Central memory CD8-positive, alpha-beta T cell (primary cell): ENCODE data around the gene GNL3.
"Not testable (repeated sequence)": the region's sequence is repeated elsewhere in the genome, so short reads cannot be mapped to it uniquely, and the experiment has no call there.

Source experiments
- ATAC-seq: fragments of 150-1000 bp; cut with Tn5 transposase; replicated peaks from 2 replicates; pipeline ENCODE4 v1.10.0; 2022; ENCODE audit warnings: mild to moderate bottlenecking, moderate FRiP score, moderate number of reproducible peaks; ENCODE audit not compliant: poor library complexity, severe bottlenecking; ENCODE audit errors: extremely low read depth
- DNase-seq, 2 donors: peaks; one replicate each; pipeline ENCODE4 v3.0.0; 2021; ENCODE audit warnings: low spot score in 2 of 2
- H3K27ac Mint-ChIP-seq: one replicate; pipeline ENCODE4 v1.8.0; 2022; ENCODE audit warnings: low read depth, mild to moderate bottlenecking, moderate library complexity, mixed read lengths
- H3K27me3 Mint-ChIP-seq: one replicate; pipeline ENCODE4 v1.8.0; 2022; ENCODE audit warnings: mixed read lengths
- H3K36me3 Mint-ChIP-seq: one replicate; pipeline ENCODE4 v1.8.0; 2022; ENCODE audit warnings: mild to moderate bottlenecking, moderate library complexity, mixed read lengths; ENCODE audit not compliant: insufficient read depth
- H3K4me1 Mint-ChIP-seq: one replicate; pipeline ENCODE4 v1.8.0; 2022; ENCODE audit warnings: mixed read lengths
- H3K4me3 Mint-ChIP-seq: one replicate; pipeline ENCODE4 v1.8.0; 2022; ENCODE audit warnings: mild to moderate bottlenecking, moderate library complexity, mixed read lengths
- H3K9me3 Mint-ChIP-seq: one replicate; pipeline ENCODE4 v1.8.0; 2022; ENCODE audit warnings: mixed read lengths

The GNL3 gene

GRCh38 chr3:52685709-52686691 lies at the start of gene GNL3, which contains the start of gene PBRM1:
Gene GNL3 (plus strand): TSS chr3:52686032. CDS start chr3:52686093, 61 bp downstream.
Gene PBRM1 (minus strand): TSS chr3:52685913.
- peak within 1 kb of the TSS; percentile 93 for H3K27ac Mint-ChIP-seq
- H3K4me3 Mint-ChIP-seq, result peak within 1 kb of the TSS; percentile 89
- no peaks in the 10 kb centered on the region for H3K9me3 Mint-ChIP-seq
- peak; percentile 77 to 87 for DNase-seq
- peak; percentile 86 for ATAC-seq
- no peaks in the 10 kb centered on the region for H3K27me3 Mint-ChIP-seq
- H3K4me1 Mint-ChIP-seq, result peaks cover 32% of the 10 kb centered on the region
- H3K36me3 Mint-ChIP-seq, result peaks cover 46% of the 10 kb centered on the region

GRCh38 chr3:52636673-52637072 lies 49.2 kb upstream of the GNL3 start:
- ATAC-seq (no peak), DNase-seq (no peak)
- Mint-ChIP-seq H3K27ac (no peak overlapping the region), H3K36me3 (peaks cover 64% of the 10 kb centered on the region), H3K27me3 (no peaks in the 10 kb centered on the region), H3K4me3 (no peak overlapping the region), H3K4me1 (no peaks in the 10 kb centered on the region), H3K9me3 (no peaks in the 10 kb centered on the region)

DNA sequence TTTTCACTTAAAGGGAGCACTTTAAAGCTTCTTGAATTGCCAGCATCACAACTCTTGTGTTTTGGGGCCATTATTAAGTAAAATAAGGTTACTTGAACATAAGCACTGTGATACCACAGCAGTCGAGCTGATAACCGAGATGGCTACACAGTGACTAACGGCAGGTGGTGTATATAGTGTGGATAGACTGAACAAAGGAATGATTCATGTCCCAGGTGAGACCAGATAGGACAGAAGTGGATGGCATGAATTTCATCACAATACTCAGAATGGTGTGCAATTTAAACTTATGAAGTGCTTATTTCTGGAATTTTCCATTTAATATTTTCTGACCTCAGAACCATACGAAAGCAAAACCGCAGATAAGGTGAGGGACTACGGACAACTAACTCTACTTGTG lies 40.3 kb upstream of the GNL3 start:
- no peaks in the 10 kb centered on the region for H3K27me3 Mint-ChIP-seq
- peaks cover 6% of the 10 kb centered on the region for H3K4me1 Mint-ChIP-seq
- no peak overlapping the region for H3K4me3 Mint-ChIP-seq
- ATAC-seq (no peak), DNase-seq (no peak)
- H3K27ac Mint-ChIP-seq, result no peak overlapping the region
- no peaks in the 10 kb centered on the region for H3K9me3 Mint-ChIP-seq
- H3K36me3 Mint-ChIP-seq, result peaks cover 63% of the 10 kb centered on the region

DNA sequence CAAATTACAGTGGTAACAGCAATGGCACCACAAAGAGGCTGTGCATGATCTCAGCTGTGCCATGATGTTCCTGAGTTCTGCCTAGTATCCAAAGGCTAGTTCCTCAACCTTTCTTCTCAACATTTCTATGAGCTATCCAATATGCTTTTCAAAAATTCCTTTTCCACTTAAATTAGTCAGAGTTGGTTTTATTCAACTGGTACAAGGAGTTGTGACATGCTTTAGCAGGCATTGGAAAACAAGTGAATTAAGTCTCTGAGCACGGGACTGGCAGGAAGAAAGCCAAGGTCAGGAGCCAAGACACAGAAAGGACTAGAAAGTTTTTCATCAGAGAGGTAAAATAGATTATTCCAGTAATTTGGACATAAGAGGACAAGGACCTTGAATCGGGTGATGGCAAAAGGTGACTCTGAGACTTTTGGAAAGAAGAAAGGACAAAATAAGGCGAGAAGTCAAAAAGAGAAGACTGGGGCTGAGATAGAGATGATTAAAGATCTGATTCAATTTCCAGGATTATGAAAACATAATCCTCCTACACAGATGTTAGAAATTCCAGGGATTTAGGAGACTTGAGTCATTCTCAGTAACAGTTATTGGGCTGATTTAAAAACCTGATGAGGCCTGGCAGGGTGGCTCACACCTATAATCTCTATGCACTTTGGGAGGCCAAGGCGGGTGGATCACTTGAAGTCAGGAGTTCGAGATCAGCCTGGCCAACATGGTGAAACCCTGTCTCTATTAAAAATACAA lies 36.2 kb upstream of the GNL3 start:
- H3K9me3 Mint-ChIP-seq, result no peaks in the 10 kb centered on the region
- no peaks in the 10 kb centered on the region for H3K27me3 Mint-ChIP-seq
- no peak for ATAC-seq
- H3K27ac Mint-ChIP-seq, result peak overlapping the region; percentile 39
- DNase-seq, result no peak
- H3K36me3 Mint-ChIP-seq, result peaks cover 60% of the 10 kb centered on the region
- peaks cover 6% of the 10 kb centered on the region for H3K4me1 Mint-ChIP-seq
- no peak overlapping the region for H3K4me3 Mint-ChIP-seq

DNA sequence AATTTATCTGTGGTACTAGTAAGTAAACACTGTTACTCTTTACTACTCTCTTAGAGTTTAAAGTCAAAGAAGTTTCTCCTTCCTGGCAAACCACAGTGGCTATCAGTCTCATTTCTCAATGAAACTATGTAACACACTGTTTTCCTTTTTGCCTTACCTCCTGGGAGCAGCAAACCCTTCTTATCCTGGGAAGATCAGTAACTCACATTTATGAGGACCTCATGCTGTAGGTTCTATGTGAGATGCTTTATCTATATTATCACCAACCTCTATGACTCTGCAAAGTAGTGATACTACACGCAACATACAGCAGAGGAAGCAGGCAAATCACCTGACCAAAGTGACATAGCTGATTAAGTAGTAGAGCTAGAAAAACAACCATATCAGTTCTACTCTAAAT lies 35.4 kb upstream of the GNL3 start:
- peaks cover 54% of the 10 kb centered on the region for H3K36me3 Mint-ChIP-seq

DNA sequence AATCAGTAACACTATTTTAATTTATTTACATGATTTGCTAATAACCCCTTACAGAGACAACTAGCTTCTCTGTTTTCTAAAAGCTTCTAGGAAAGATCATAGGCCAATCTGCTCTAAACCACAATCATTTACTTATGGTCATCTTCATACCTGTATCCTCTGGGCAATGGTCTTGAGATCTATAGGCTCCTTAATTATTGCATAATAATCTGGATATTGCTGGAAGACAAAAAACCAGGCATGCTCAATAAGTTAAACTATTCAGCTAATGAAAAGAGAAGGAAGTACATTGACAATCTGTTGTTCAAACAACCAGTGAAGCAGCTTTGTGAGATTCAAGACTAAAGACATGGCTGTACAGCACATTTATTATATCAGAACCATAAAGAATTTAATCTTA lies 34.2 kb upstream of the GNL3 start:
- no peaks in the 10 kb centered on the region for H3K9me3 Mint-ChIP-seq
- no peak overlapping the region for H3K27ac Mint-ChIP-seq
- H3K4me1 Mint-ChIP-seq, result peaks cover 6% of the 10 kb centered on the region
- no peaks in the 10 kb centered on the region for H3K27me3 Mint-ChIP-seq
- ATAC-seq (no peak), DNase-seq (no peak)
- no peak overlapping the region for H3K4me3 Mint-ChIP-seq
- H3K36me3 Mint-ChIP-seq, result peaks cover 58% of the 10 kb centered on the region

More for the DNA sequence above, 35.4 kb upstream of the GNL3 start:
- no peaks in the 10 kb centered on the region for H3K9me3 Mint-ChIP-seq
- DNase-seq (no peak), ATAC-seq (no peak)
- H3K27me3 Mint-ChIP-seq, result no peaks in the 10 kb centered on the region
- no peak overlapping the region for H3K4me3 Mint-ChIP-seq
- peaks cover 6% of the 10 kb centered on the region for H3K4me1 Mint-ChIP-seq
- H3K27ac Mint-ChIP-seq, result peak overlapping the region; percentile 63

DNA sequence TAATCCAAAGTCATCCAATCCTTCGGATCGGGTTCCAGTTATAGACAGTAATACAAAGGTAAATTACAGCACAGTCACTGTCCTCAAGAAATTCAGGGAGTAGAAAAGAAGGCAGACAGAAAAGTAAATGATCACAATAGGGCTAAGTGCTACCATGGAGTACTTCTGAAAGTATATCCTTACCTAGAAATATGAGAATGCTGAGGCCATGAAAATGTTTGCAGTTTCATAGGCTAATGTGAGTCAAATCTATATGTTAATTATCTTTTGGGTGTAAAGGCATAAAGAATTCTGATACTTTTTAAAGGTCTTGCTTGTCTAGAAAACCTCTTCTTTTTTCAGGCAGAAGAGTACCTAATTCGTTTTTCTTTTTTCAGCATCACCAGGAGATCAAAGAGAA lies 29.9 kb upstream of the GNL3 start:
- no peaks in the 10 kb centered on the region for H3K4me1 Mint-ChIP-seq
- no peaks in the 10 kb centered on the region for H3K9me3 Mint-ChIP-seq
- DNase-seq (no peak), ATAC-seq (no peak)
- no peak overlapping the region for H3K4me3 Mint-ChIP-seq
- H3K36me3 Mint-ChIP-seq, result peaks cover 70% of the 10 kb centered on the region
- H3K27ac Mint-ChIP-seq, result no peak overlapping the region
- H3K27me3 Mint-ChIP-seq, result no peaks in the 10 kb centered on the region

DNA sequence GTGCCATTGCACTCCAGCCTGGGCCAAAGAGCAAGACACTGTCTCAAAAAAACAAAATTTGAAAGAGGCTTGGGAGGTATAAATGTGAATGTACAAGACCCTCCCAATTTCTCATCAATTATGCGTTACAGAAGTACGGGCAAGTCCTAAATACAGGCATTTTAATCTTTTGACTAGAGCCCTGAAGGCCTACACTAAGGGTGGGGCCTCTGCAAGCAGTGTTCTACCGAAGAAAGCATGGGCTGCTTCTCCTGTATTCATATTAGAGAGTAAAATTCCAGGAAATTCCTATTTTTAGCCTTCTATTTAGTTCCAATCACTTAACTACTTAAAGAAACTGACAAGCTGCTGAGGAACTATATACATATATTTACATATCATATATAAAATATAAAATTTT lies 25.8 kb upstream of the GNL3 start:
- H3K4me1 Mint-ChIP-seq, result no peaks in the 10 kb centered on the region
- H3K9me3 Mint-ChIP-seq, result no peaks in the 10 kb centered on the region
- ATAC-seq, result no peak
- no peaks in the 10 kb centered on the region for H3K27me3 Mint-ChIP-seq
- no peak overlapping the region for H3K4me3 Mint-ChIP-seq
- no peak for DNase-seq
- peaks cover 74% of the 10 kb centered on the region for H3K36me3 Mint-ChIP-seq
- H3K27ac Mint-ChIP-seq, result no peak overlapping the region

- H3K9me3 Mint-ChIP-seq, result no peaks in the 10 kb centered on the region
- H3K27ac Mint-ChIP-seq, result no peak overlapping the region
- ATAC-seq, result no peak
- H3K36me3 Mint-ChIP-seq, result peaks cover 78% of the 10 kb centered on the region
- H3K4me3 Mint-ChIP-seq, result no peak overlapping the region
- no peaks in the 10 kb centered on the region for H3K27me3 Mint-ChIP-seq
- no peaks in the 10 kb centered on the region for H3K4me1 Mint-ChIP-seq
- no peak for DNase-seq
Observed at GRCh38 chr3:52663098-52663497, 22.7 kb upstream of the GNL3 start.

GRCh38 chr3:52670621-52671521 lies 15.0 kb upstream of the GNL3 start:
- DNase-seq (no peak), ATAC-seq (peak; percentile 62)
- Mint-ChIP-seq H3K4me3 (peak overlapping the region; percentile 10), H3K9me3 (no peaks in the 10 kb centered on the region), H3K27me3 (no peaks in the 10 kb centered on the region), H3K4me1 (peaks cover 37% of the 10 kb centered on the region), H3K27ac (peak overlapping the region; percentile 79), H3K36me3 (peaks cover 42% of the 10 kb centered on the region)

GRCh38 chr3:52671676-52672075 lies 14.2 kb upstream of the GNL3 start:
- H3K4me3 Mint-ChIP-seq, result peak overlapping the region; percentile 10
- peak overlapping the region; percentile 79 for H3K27ac Mint-ChIP-seq

GRCh38 chr3:52676201-52676600 lies 9.6 kb upstream of the GNL3 start:
- not testable (repeated sequence) for ATAC-seq, H3K27me3 Mint-ChIP-seq, H3K9me3 Mint-ChIP-seq, H3K4me3 Mint-ChIP-seq, DNase-seq, H3K27ac Mint-ChIP-seq
- peaks cover 50% of the 10 kb centered on the region for H3K4me1 Mint-ChIP-seq
- H3K36me3 Mint-ChIP-seq, result peaks cover 56% of the 10 kb centered on the region

More at GRCh38 chr3:52671676-52672075, 14.2 kb upstream of the GNL3 start:
- DNase-seq (no peak), ATAC-seq (no peak)
- Mint-ChIP-seq H3K9me3 (no peaks in the 10 kb centered on the region), H3K36me3 (peaks cover 42% of the 10 kb centered on the region), H3K27me3 (no peaks in the 10 kb centered on the region), H3K4me1 (peaks cover 42% of the 10 kb centered on the region)
